ENCODE measurements around the gene ASCL2. TPM values are rescaled to one million over a fixed set of nuclear protein-coding genes. Genes with fewer than 3 reads are reported as not detected.

The ASCL2 gene
- total and polyA plus RNA-seq, 10 of the 15 experiments (the other 5 are each of a cell fraction or from before 2014, with no cell fraction given), result not detected

- TF ChIP-seq NFIC (IDR thresholded peaks at IDR 0.05; ENCODE audit: low read depth, low read length) (no peak), HDAC6 (IDR thresholded peaks at IDR 0.05; ENCODE audit: unreplicated experiment) (no peak), CTCF (IDR thresholded peaks at IDR 0.05 in 2 of 3, conservative IDR thresholded peaks at IDR 0.05 in 1 of 3; ENCODE audit: control insufficient read depth in 2 of 3, extremely low read depth in 1 of 3, insufficient read depth in 1 of 3, low read depth in 3 of 3, low read length in 3 of 3) (no peak), IRF5 (IDR thresholded peaks at IDR 0.05; ENCODE audit: borderline replicate concordance) (no peak), BMI1 (IDR thresholded peaks at IDR 0.05; ENCODE audit: borderline replicate concordance) (no peak), RCOR1 (conservative IDR thresholded peaks at IDR 0.05; ENCODE audit: low read depth, low read length) (no peak), PML (IDR thresholded peaks at IDR 0.05; ENCODE audit: low read length) (no peak), CHD4 (IDR thresholded peaks at IDR 0.05) (no peak)
These were observed 32.0 kb upstream of the ASCL2 start (continued) for GRCh38 chr11:2302306-2302895.

- SMC1A ChIA-PET (ENCODE audit: uncharacterized antibody, unreplicated experiment), result interaction anchor here (1.1 kb wide), 1 partner anchor 119 kb away, joined by 4 read pairs; no protein-coding TSS in a partner anchor
- POLR2A ChIA-PET, result no interaction called here
- H3K4me2 ChIP-seq (ENCODE audit: control insufficient read depth, insufficient read depth), result no peak within 1 kb of the TSS
- DNase-seq (ENCODE audit: low read depth, low spot score) (no peak), ATAC-seq (no peak), FAIRE-seq (no peak)
- no peaks in the 10 kb centered on the region for H3K4me1 ChIP-seq (ENCODE audit: control insufficient read depth, insufficient read depth, low read length)
- H3K27ac ChIP-seq (ENCODE audit: control insufficient read depth, insufficient read depth), result no peak within 1 kb of the TSS
- no peak within 1 kb of the TSS for H3K9ac ChIP-seq (ENCODE audit: control insufficient read depth, insufficient read depth, low read length)
- intact Hi-C loops (cut with micrococcal nuclease; ENCODE audit: unreplicated experiment), result no loop called here
- WGBS (ENCODE audit: insufficient coverage, insufficient replicate concordance, low lambda C conversion rate, missing lambda C conversion rate), result under 1% methylated on average over 16 of the region's 16 CpGs
- no TSS peak for BruUV-seq (replicated peaks)
- H4K20me1 ChIP-seq (ENCODE audit: control insufficient read depth, insufficient read depth), result no peaks in the 10 kb centered on the region
- no peaks in the 10 kb centered on the region; a peak in 1 of 4 replicates for H3K27me3 ChIP-seq (replicated peaks in 1 of 2; ENCODE audit: control insufficient read depth in 2 of 2, insufficient read depth in 2 of 2, low read length in 1 of 2)
- H2AFZ ChIP-seq (ENCODE audit: control insufficient read depth, low read depth, low read length), result no peak within 1 kb of the TSS
- H3K4me3 ChIP-seq, result no peak within 1 kb of the TSS
- in situ Hi-C loops (cut with MboI), result no loop called here
- no peaks in the 10 kb centered on the region for H3K36me3 ChIP-seq (ENCODE audit: control insufficient read depth in 2 of 2, insufficient read depth in 2 of 2, low read length in 1 of 2)
- no peaks in the 10 kb centered on the region for H3K9me3 ChIP-seq (replicated peaks; ENCODE audit: control insufficient read depth, insufficient read depth, low read length)
- H3K79me2 ChIP-seq (ENCODE audit: control insufficient read depth, insufficient read depth, low read length), result no peaks in the 10 kb centered on the region
- RAD21 ChIA-PET (ENCODE audit: unreplicated experiment), result interaction anchor here (7.3 kb wide), 1 partner anchor 119 kb away, joined by 187 read pairs; no protein-coding TSS in a partner anchor
- CTCF ChIA-PET, result interaction anchor here (0.5 to 11.0 kb wide), 3 partner anchors 118 to 659 kb away, joined by 3 to 271 read pairs (median 4); no protein-coding TSS in a partner anchor
- no peak for TF ChIP-seq KLF5 (IDR thresholded peaks at IDR 0.05; ENCODE audit: partially characterized antibody)
- TF ChIP-seq BCL11A (IDR thresholded peaks at IDR 0.05; ENCODE audit: low read depth, low read length), result no peak
- TF ChIP-seq ZBTB4 (CRISPR knock-in tag; IDR thresholded peaks at IDR 0.05), result no peak
- no peak for TF ChIP-seq FOXM1 (IDR thresholded peaks at IDR 0.05; ENCODE audit: low read depth, low read length)
- TF ChIP-seq TCF12 (IDR thresholded peaks at IDR 0.05; ENCODE audit: low read depth, low read length), result no peak
- TF ChIP-seq HCFC1 (IDR thresholded peaks at IDR 0.05; ENCODE audit: low read length), result no peak
- no peak for TF ChIP-seq PML (IDR thresholded peaks at IDR 0.05; ENCODE audit: low read length)
- TF ChIP-seq LARP7 (IDR thresholded peaks at IDR 0.05), result no peak
- no peak for TF ChIP-seq EED (IDR thresholded peaks at IDR 0.05; ENCODE audit: low read depth)
- TF ChIP-seq TCF3 (IDR thresholded peaks at IDR 0.05; ENCODE audit: borderline replicate concordance, insufficient read depth, low read depth, low read length), result no peak
These were observed 31.4 kb upstream of the ASCL2 start, which contains the start of the genes C11orf21 and TSPAN32 for GRCh38 chr11:2301631-2302305. TSS of gene C11orf21 (minus strand) at chr11:2301918. CDS start at chr11:2301808, 110 bp downstream. TSS of gene TSPAN32 (plus strand) at chr11:2302013. CDS start at chr11:2302150, 137 bp downstream.
